ENCODE measurements around the gene NEUROG3. TPM values are rescaled to one million over a fixed set of nuclear protein-coding genes. Genes with fewer than 3 reads are reported as not detected.

NEUROG3 gene
- polyA plus RNA-seq, 3 donors, result not detected

DNA sequence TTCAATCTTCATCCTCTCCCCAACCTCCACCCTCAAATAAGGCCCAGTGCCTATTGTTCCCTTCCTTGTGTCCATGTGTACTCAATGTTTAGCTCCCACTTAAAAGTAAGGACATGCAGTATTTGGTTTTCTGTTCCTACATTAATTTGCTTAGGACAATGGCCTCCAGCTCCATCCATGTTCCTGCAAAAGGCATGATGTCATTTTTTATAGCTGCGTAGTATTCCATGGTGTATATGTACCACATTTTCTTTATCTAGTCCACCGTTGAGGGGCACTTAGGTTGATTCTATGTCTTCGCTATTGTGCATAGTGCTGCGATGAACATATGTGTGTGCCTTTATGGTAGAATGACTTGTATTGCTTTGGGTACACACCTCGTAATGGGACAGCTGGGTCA lies 7.2 kb upstream of the NEUROG3 start:
- DNase-seq, result no peak
- intact Hi-C loops (cut with micrococcal nuclease), result no loop called here
- Histone ChIP-seq H3K9ac (ENCODE audit: insufficient read depth, low read length, poor library complexity, severe bottlenecking) (no peak overlapping the region), H3K27ac (ENCODE audit: low read depth in 1 of 2, low read length in 2 of 2) (no peak overlapping the region), H3K4me3 (replicated peaks in 1 of 3; ENCODE audit: low read depth in 2 of 3, low read length in 3 of 3) (no peak overlapping the region), H4K20me1 (ENCODE audit: insufficient read depth, low read length) (no peaks in the 10 kb centered on the region), H3K36me3 (replicated peaks in 1 of 2; ENCODE audit: control insufficient read depth in 1 of 2, insufficient read depth in 2 of 2, low read length in 2 of 2) (no peaks in the 10 kb centered on the region), H3K4me2 (replicated peaks; ENCODE audit: extremely low read depth, low read length, poor library complexity, severe bottlenecking) (no peak overlapping the region), H3K27me3 (ENCODE audit: control insufficient read depth in 2 of 2, insufficient read depth in 2 of 2, low read length in 2 of 2) (peaks cover 23 to 58% of the 10 kb centered on the region in 2 donors), H2AFZ (ENCODE audit: insufficient read depth, low read depth, low read length, poor library complexity, severe bottlenecking) (no peak overlapping the region), H3K4me1 (ENCODE audit: control insufficient read depth in 1 of 2, insufficient read depth in 2 of 2, low read length in 2 of 2) (no peaks in the 10 kb centered on the region), H3K9me3 (replicated peaks in 1 of 2; ENCODE audit: control insufficient read depth in 1 of 2, insufficient read depth in 1 of 2, low read length in 2 of 2) (peaks cover 0 to 14% of the 10 kb centered on the region in 2 donors), H3K79me2 (ENCODE audit: insufficient read depth, low read length) (no peaks in the 10 kb centered on the region)
- Mint-ChIP-seq H3K27me3 (ENCODE audit: low read depth in 3 of 3) (peaks cover 53 to 58% (median 58%) of the 10 kb centered on the region in 3 donors), H3K4me3 (no peak overlapping the region), H3K4me1 (no peaks in the 10 kb centered on the region), H3K36me3 (no peaks in the 10 kb centered on the region), H3K27ac (no peak overlapping the region), H3K9me3 (peaks cover 0 to 19% (median 2%) of the 10 kb centered on the region in 7 donors)
- WGBS (ENCODE audit: insufficient coverage), result 80% methylated on average over 2 of the region's 5 CpGs
- TF ChIP-seq, protein P1, sequence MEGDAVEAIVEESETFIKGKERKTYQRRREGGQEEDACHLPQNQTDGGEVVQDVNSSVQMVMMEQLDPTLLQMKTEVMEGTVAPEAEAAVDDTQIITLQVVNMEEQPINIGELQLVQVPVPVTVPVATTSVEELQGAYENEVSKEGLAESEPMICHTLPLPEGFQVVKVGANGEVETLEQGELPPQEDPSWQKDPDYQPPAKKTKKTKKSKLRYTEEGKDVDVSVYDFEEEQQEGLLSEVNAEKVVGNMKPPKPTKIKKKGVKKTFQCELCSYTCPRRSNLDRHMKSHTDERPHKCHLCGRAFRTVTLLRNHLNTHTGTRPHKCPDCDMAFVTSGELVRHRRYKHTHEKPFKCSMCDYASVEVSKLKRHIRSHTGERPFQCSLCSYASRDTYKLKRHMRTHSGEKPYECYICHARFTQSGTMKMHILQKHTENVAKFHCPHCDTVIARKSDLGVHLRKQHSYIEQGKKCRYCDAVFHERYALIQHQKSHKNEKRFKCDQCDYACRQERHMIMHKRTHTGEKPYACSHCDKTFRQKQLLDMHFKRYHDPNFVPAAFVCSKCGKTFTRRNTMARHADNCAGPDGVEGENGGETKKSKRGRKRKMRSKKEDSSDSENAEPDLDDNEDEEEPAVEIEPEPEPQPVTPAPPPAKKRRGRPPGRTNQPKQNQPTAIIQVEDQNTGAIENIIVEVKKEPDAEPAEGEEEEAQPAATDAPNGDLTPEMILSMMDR (IDR thresholded peaks at IDR 0.05), result no peak

DNA sequence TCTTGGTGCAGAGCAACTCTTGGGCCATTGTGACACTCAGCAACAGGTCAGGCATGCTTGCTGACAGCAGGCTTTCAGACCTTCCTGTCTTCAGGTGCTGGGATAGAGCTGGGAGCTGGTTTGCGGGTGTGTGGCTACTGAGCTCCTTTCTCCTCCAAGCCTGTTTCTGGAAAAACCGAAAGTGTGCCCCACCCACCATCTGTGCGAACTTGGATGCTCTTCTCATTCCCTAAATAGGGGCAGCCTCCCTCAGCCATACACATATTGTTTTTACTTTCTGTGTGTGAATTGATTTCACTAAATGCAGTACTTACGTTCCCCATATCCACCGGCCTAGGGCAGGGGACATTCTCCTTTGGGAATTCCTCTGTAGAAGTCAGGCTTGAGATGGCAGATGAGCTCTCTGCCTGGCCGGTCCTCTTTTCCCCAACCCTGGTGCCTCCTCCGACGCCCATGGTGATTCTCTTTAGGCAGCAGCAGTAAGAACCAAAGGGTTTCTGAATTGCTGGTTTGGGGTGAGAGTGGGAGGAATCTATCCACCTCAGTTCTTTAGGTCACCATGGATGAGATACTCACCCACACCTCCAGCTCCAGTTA lies 6.3 kb upstream of the NEUROG3 start:
- no peaks in the 10 kb centered on the region for H3K36me3 ChIP-seq (replicated peaks in 1 of 2; ENCODE audit: control insufficient read depth in 1 of 2, insufficient read depth in 2 of 2, low read length in 2 of 2)
- Mint-ChIP-seq H3K27ac (no peak overlapping the region), H3K4me1 (peaks cover 5% of the 10 kb centered on the region), H3K27me3 (ENCODE audit: low read depth in 3 of 3) (peaks cover 62 to 67% (median 67%) of the 10 kb centered on the region in 3 donors), H3K36me3 (no peaks in the 10 kb centered on the region), H3K4me3 (peak overlapping the region in 1 of 2 donors; percentile 56), H3K9me3 (peaks cover 0 to 19% (median 4%) of the 10 kb centered on the region in 7 donors)
- no peaks in the 10 kb centered on the region for H3K79me2 ChIP-seq (ENCODE audit: insufficient read depth, low read length)
- H3K4me2 ChIP-seq (replicated peaks; ENCODE audit: extremely low read depth, low read length, poor library complexity, severe bottlenecking), result no peak overlapping the region
- peaks cover 0 to 22% of the 10 kb centered on the region in 2 donors for H3K9me3 ChIP-seq (replicated peaks in 1 of 2; ENCODE audit: control insufficient read depth in 1 of 2, insufficient read depth in 1 of 2, low read length in 2 of 2)
- no peak for DNase-seq
- 50% methylated on average over 1 of the region's 8 CpGs for WGBS (ENCODE audit: insufficient coverage)
- peaks cover 31 to 65% of the 10 kb centered on the region in 2 donors for H3K27me3 ChIP-seq (ENCODE audit: control insufficient read depth in 2 of 2, insufficient read depth in 2 of 2, low read length in 2 of 2)
- intact Hi-C loops (cut with micrococcal nuclease), result no loop called here
- TF ChIP-seq, protein P1 (IDR thresholded peaks at IDR 0.05), result no peak
- peaks cover 0 to under 1% of the 10 kb centered on the region in 2 donors for H3K4me1 ChIP-seq (ENCODE audit: control insufficient read depth in 1 of 2, insufficient read depth in 2 of 2, low read length in 2 of 2)
- H3K4me3 ChIP-seq (replicated peaks in 1 of 3; ENCODE audit: low read depth in 2 of 3, low read length in 3 of 3), result no peak overlapping the region
- H2AFZ ChIP-seq (ENCODE audit: insufficient read depth, low read depth, low read length, poor library complexity, severe bottlenecking), result no peak overlapping the region
- no peak overlapping the region for H3K9ac ChIP-seq (ENCODE audit: insufficient read depth, low read length, poor library complexity, severe bottlenecking)
- H3K27ac ChIP-seq (ENCODE audit: low read depth in 1 of 2, low read length in 2 of 2), result no peak overlapping the region
- no peaks in the 10 kb centered on the region for H4K20me1 ChIP-seq (ENCODE audit: insufficient read depth, low read length)
